DND-41 (cell line): Measurements from ENCODE around the gene COCH.
"Not testable (repeated sequence)": the region's sequence is repeated elsewhere in the genome, so short reads cannot be mapped to it uniquely, and the experiment has no call there.

Source experiments
- ATAC-seq: fragments of 200-7000 bp; cut with Tn5 transposase; 3 replicates; pipeline ENCODE4 v1.9.1; 2021; ENCODE audit warnings: low read depth; ENCODE audit not compliant: insufficient read depth
- DNase-seq: peaks from one replicate; pipeline ENCODE4 v3.0.0-alpha.2; 2020
- H2AFZ ChIP-seq: 2 replicates; pipeline ENCODE4 v1.6.0; 2012; ENCODE audit warnings: low read depth, low read length
- H3K27ac ChIP-seq: 2 replicates; pipeline ENCODE4 v1.5.1; 2012; ENCODE audit warnings: low read length, inconsistent platforms
- H3K27me3 ChIP-seq: fragments of 200-600 bp; sonication (generic); 2 replicates; pipeline ENCODE4 v1.6.0; 2012; ENCODE audit warnings: low read length, mild to moderate bottlenecking, inconsistent platforms; ENCODE audit not compliant: insufficient read depth, poor library complexity
- H3K36me3 ChIP-seq: 2 replicates; pipeline ENCODE4 v1.5.1; 2012; ENCODE audit warnings: low read length, inconsistent platforms; ENCODE audit not compliant: insufficient read depth
- H3K4me1 ChIP-seq: 2 replicates; pipeline ENCODE4 v1.5.1; 2012; ENCODE audit warnings: mild to moderate bottlenecking, low read length; ENCODE audit not compliant: insufficient read depth
- H3K4me2 ChIP-seq: 2 replicates; pipeline ENCODE4 v1.6.0; 2012; ENCODE audit warnings: mild to moderate bottlenecking, moderate library complexity, low read length, inconsistent platforms; ENCODE audit not compliant: insufficient read depth
- H3K4me3 ChIP-seq, 2 experiments: fragments of 200-600 bp in 1 of 2; shearing (Covaris generic) in 1 of 2; 2 replicates each; pipeline ENCODE4 v1.5.1; 2012 to 2016; ENCODE audit warnings: inconsistent platforms in 2 of 2, low read length in 2 of 2, mild to moderate bottlenecking in 2 of 2, low read depth in 1 of 2, moderate library complexity in 1 of 2
- H3K79me2 ChIP-seq: 2 replicates; pipeline ENCODE4 v1.6.0; 2012; ENCODE audit warnings: low read length, inconsistent platforms; ENCODE audit not compliant: insufficient read depth
- H3K9ac ChIP-seq: 2 replicates; pipeline ENCODE4 v1.6.0; 2012; ENCODE audit warnings: low read depth, mild to moderate bottlenecking, inconsistent platforms, low read length, moderate library complexity
- H3K9me3 ChIP-seq: 2 replicates; pipeline ENCODE4 v1.5.1; 2012; ENCODE audit warnings: low read length, moderate library complexity, mild to moderate bottlenecking, inconsistent platforms; ENCODE audit not compliant: insufficient read depth, severe bottlenecking
- H4K20me1 ChIP-seq: 2 replicates; pipeline ENCODE4 v1.6.0; 2012; ENCODE audit warnings: low read length; ENCODE audit not compliant: insufficient read depth
- CTCF ChIP-seq: IDR thresholded peaks from 2 replicates; pipeline ENCODE4 v1.5.1; 2012; ENCODE audit warnings: borderline replicate concordance, low read length, moderate library complexity, mild to moderate bottlenecking; ENCODE audit not compliant: poor library complexity, severe bottlenecking; ENCODE audit errors: extremely low read depth
- EZH2 ChIP-seq: IDR thresholded peaks from 3 replicates; pipeline ENCODE4 v1.6.1; 2012; ENCODE audit warnings: borderline replicate concordance, low read depth, mild to moderate bottlenecking, moderate library complexity, low read length, inconsistent platforms; ENCODE audit not compliant: severe bottlenecking

COCH gene

GRCh38 chr14:30921305-30921704 is 46.9 kb downstream of the COCH start:
- peak; percentile 89 for ATAC-seq

GRCh38 chr14:30921788-30922187 is 47.4 kb downstream of the COCH start:
- Histone ChIP-seq H3K4me1 (peaks cover 23% of the 10 kb centered on the region), H3K4me2 (peak overlapping the region; percentile 36; the same call in 1 of the 2 replicates), H3K27ac (peak overlapping the region; percentile 65; the same call in 1 of the 2 replicates), H3K36me3 (peaks cover 34% of the 10 kb centered on the region; the same call in 1 of the 2 replicates), H3K9me3 (no peaks in the 10 kb centered on the region), H3K9ac (no peak overlapping the region), H3K79me2 (no peaks in the 10 kb centered on the region), H4K20me1 (no peaks in the 10 kb centered on the region), H3K27me3 (no peaks in the 10 kb centered on the region), H2AFZ (no peak overlapping the region), H3K4me3 (no peak overlapping the region)
- peak; percentile 44; the same call in 1 of the 3 replicates for ATAC-seq
- TF ChIP-seq EZH2 = no peak
- no peak for TF ChIP-seq CTCF
- no peak for DNase-seq

More at GRCh38 chr14:30921305-30921704, 46.9 kb downstream of the COCH start:
- no peaks in the 10 kb centered on the region for H3K79me2 ChIP-seq
- peak; percentile 27 for DNase-seq
- H3K27me3 ChIP-seq = no peaks in the 10 kb centered on the region
- H3K4me3 ChIP-seq = no peak overlapping the region
- H3K4me1 ChIP-seq = peaks cover 23% of the 10 kb centered on the region
- no peaks in the 10 kb centered on the region for H4K20me1 ChIP-seq
- H3K27ac ChIP-seq = peak overlapping the region; percentile 58; the same call in 1 of the 2 replicates
- H3K9ac ChIP-seq = peak overlapping the region; percentile 18; the same call in 1 of the 2 replicates
- TF ChIP-seq CTCF (no peak), EZH2 (no peak)
- no peak overlapping the region for H2AFZ ChIP-seq
- peaks cover 34% of the 10 kb centered on the region; the same call in 1 of the 2 replicates for H3K36me3 ChIP-seq
- peak overlapping the region; percentile 36; the same call in 1 of the 2 replicates for H3K4me2 ChIP-seq
- H3K9me3 ChIP-seq = no peaks in the 10 kb centered on the region

GRCh38 chr14:30925254-30925653 is 50.9 kb downstream of the COCH start:
- H3K27ac ChIP-seq = no peak overlapping the region
- H3K79me2 ChIP-seq = no peaks in the 10 kb centered on the region
- H4K20me1 ChIP-seq = no peaks in the 10 kb centered on the region
- no peak overlapping the region for H2AFZ ChIP-seq
- peaks cover 23% of the 10 kb centered on the region for H3K4me1 ChIP-seq
- ATAC-seq (no peak), DNase-seq (no peak)
- no peaks in the 10 kb centered on the region for H3K9me3 ChIP-seq
- peaks cover 24% of the 10 kb centered on the region; the same call in 1 of the 2 replicates for H3K36me3 ChIP-seq
- no peak overlapping the region for H3K4me2 ChIP-seq
- no peaks in the 10 kb centered on the region for H3K27me3 ChIP-seq
- TF ChIP-seq EZH2 (no peak), CTCF (no peak)
- H3K4me3 ChIP-seq = no peak overlapping the region
- no peak overlapping the region for H3K9ac ChIP-seq

GRCh38 chr14:30928462-30928861 is 54.1 kb downstream of the COCH start:
- Histone ChIP-seq H3K4me2 (no peak overlapping the region), H3K27me3 (no peaks in the 10 kb centered on the region), H3K27ac (no peak overlapping the region), H3K36me3 (peaks cover 19% of the 10 kb centered on the region; the same call in 1 of the 2 replicates), H3K9me3 (no peaks in the 10 kb centered on the region), H2AFZ (no peak overlapping the region), H4K20me1 (no peaks in the 10 kb centered on the region), H3K4me3 (no peak overlapping the region), H3K4me1 (no peaks in the 10 kb centered on the region), H3K9ac (no peak overlapping the region), H3K79me2 (no peaks in the 10 kb centered on the region)
- ATAC-seq (no peak), DNase-seq (no peak)
- TF ChIP-seq CTCF (no peak), EZH2 (no peak)

- H3K36me3 ChIP-seq = peaks cover 47% of the 10 kb centered on the region
- H3K4me1 ChIP-seq, H3K27ac ChIP-seq, ATAC-seq, H3K27me3 ChIP-seq, H3K79me2 ChIP-seq, H3K9me3 ChIP-seq, H4K20me1 ChIP-seq, H3K4me3 ChIP-seq, H3K9ac ChIP-seq, H3K4me2 ChIP-seq, H2AFZ ChIP-seq, DNase-seq: not testable (repeated sequence)
Measured at GRCh38 chr14:30933937-30934336, 59.6 kb downstream of the COCH start.
